ENCODE data around the gene TMEM169. TPM values are rescaled to one million over a fixed set of nuclear protein-coding genes. Genes with fewer than 3 reads are reported as not detected.

TMEM169 gene
- total and polyA plus RNA-seq, 10 of the 15 experiments (the other 5 are each of a cell fraction or from before 2014, with no cell fraction given) = 0.23 to 3.2 (median 2.3) TPM

GRCh38 chr2:216070195-216070594 lies 11.5 kb upstream of the TMEM169 start:
- no peak overlapping the region for H2AFZ ChIP-seq (ENCODE audit: control insufficient read depth, low read depth, low read length)
- intact Hi-C loops (cut with micrococcal nuclease; ENCODE audit: unreplicated experiment) = no loop called here
- H3K4me2 ChIP-seq (ENCODE audit: control insufficient read depth, insufficient read depth) = no peak overlapping the region
- DNase-seq (ENCODE audit: low read depth, low spot score) = no peak
- H3K36me3 ChIP-seq (ENCODE audit: control insufficient read depth in 2 of 2, insufficient read depth in 2 of 2, low read length in 1 of 2) = peaks cover 0 to 4% of the 10 kb centered on the region in 2 experiments; a peak in 1 of 4 replicates
- H3K27me3 ChIP-seq (replicated peaks in 1 of 2; ENCODE audit: control insufficient read depth in 2 of 2, insufficient read depth in 2 of 2, low read length in 1 of 2) = no peaks in the 10 kb centered on the region
- H3K9me3 ChIP-seq (replicated peaks; ENCODE audit: control insufficient read depth, insufficient read depth, low read length) = no peaks in the 10 kb centered on the region
- 87% methylated on average over 6 of the region's 6 CpGs for WGBS (ENCODE audit: insufficient coverage, insufficient replicate concordance, low lambda C conversion rate, missing lambda C conversion rate)
- no peak overlapping the region for H3K4me3 ChIP-seq
- TF ChIP-seq SREBF2 (IDR thresholded peaks at IDR 0.05; ENCODE audit: low read length) (no peak), FOS (IDR thresholded peaks at IDR 0.05; ENCODE audit: borderline replicate concordance, extremely low read depth, insufficient read length) (no peak), RAD21 (IDR thresholded peaks at IDR 0.05; ENCODE audit: insufficient read depth, low read depth, low read length) (no peak), SMAD5 (IDR thresholded peaks at IDR 0.05; ENCODE audit: low read depth) (no peak), SP1 (IDR thresholded peaks at IDR 0.05; ENCODE audit: low read depth, low read length) (no peak), CHD1 (IDR thresholded peaks at IDR 0.05; ENCODE audit: low read depth, low read length) (no peak), IRF5 (IDR thresholded peaks at IDR 0.05; ENCODE audit: borderline replicate concordance) (no peak), STAT1 (conservative IDR thresholded peaks at IDR 0.05) (no peak), SMC3 (IDR thresholded peaks at IDR 0.05; ENCODE audit: borderline replicate concordance, low read length) (no peak), WRNIP1 (IDR thresholded peaks at IDR 0.05; ENCODE audit: borderline replicate concordance, low read depth, low read length) (no peak), HDGF (IDR thresholded peaks at IDR 0.05) (no peak), NRF1 (conservative IDR thresholded peaks at IDR 0.05; ENCODE audit: low read depth, low read length) (no peak)
- H4K20me1 ChIP-seq (ENCODE audit: control insufficient read depth, insufficient read depth) = no peaks in the 10 kb centered on the region
- BruUV-seq (replicated peaks) = no TSS peak
- H3K27ac ChIP-seq (ENCODE audit: control insufficient read depth, insufficient read depth) = no peak overlapping the region
- no peak overlapping the region for H3K9ac ChIP-seq (ENCODE audit: control insufficient read depth, insufficient read depth, low read length)
- ChIA-PET POLR2A (interaction anchor here (1.2 to 1.8 kb wide), 2 partner anchors 11 to 43 kb away, joined by 3 to 4 read pairs; partner anchors contain the start of genes PECR and TMEM169), CTCF (interaction anchor here (0.6 to 2.2 kb wide), 3 partner anchors 11 to 153 kb away, joined by 3 to 7 read pairs (median 3); partner anchors contain the start of genes PECR and TMEM169), SMC1A (ENCODE audit: uncharacterized antibody, unreplicated experiment) (interaction anchor here (0.7 to 2.5 kb wide), 4 partner anchors 9 to 46 kb away, joined by 3 to 12 read pairs (median 4); no protein-coding TSS in a partner anchor), RAD21 (ENCODE audit: unreplicated experiment) (no interaction called here)
- in situ Hi-C loops (cut with MboI) = no loop called here
- ATAC-seq = no peak
- no peaks in the 10 kb centered on the region for H3K79me2 ChIP-seq (ENCODE audit: control insufficient read depth, insufficient read depth, low read length)
- H3K4me1 ChIP-seq (ENCODE audit: control insufficient read depth, insufficient read depth, low read length) = no peaks in the 10 kb centered on the region
- no peak for FAIRE-seq
